ENCODE results near the gene VASH1.

Gene VASH1

DNA sequence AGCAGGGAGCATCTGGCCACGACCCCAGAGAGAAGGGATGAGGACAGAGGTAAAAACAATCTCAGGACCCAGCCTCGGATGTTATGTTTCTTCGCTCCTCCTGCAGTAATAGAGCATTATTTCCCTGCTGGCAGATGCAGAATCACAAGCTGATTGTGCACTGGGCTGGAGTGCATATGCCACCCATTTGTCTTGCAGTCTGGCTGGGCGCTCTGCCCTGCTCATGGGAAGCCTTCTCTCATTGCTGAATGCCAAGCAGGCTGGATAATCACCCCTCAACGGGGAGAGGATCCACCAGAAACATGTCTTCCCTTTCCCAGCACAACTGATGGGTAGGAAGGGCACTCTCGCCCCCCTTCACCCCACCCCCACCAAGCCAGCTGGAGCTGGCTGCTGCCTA is 8.5 kb upstream of the VASH1 start:
- no peak for DNase-seq (ENCODE audit: low spot score)

DNA sequence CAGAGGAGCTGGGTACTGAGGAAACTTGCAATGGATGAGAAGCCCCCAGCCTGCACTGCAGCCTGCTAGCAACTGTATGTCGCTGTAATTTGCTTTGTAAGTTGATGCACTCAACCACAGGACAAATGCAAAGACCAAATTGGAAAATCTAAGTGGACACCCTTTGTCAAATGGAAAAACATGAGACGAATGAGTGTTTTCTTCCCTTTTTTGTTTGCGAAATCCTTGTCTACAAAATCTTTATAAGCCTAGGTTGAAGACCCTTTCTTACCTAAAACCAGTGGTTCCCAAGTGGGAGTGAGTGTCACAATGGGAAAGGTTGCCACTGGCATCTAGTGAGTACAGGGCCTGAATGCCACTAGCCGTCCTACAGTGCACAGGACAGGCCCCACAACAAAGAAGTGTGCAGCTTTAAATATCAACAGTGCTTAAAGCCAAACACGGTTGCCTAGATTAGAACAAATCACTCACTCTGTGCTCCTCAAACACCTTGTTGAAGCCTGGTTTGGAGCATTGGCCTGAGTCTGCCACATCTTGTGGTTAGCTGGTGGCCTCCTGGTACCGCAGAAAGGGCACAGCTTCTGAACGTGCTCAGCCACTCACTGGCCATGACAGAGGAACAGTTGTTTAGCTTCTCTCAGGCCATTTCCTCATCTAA is 7.6 kb upstream of the VASH1 start:
- no peak for DNase-seq (ENCODE audit: low spot score)
- TF ChIP-seq, protein P1, sequence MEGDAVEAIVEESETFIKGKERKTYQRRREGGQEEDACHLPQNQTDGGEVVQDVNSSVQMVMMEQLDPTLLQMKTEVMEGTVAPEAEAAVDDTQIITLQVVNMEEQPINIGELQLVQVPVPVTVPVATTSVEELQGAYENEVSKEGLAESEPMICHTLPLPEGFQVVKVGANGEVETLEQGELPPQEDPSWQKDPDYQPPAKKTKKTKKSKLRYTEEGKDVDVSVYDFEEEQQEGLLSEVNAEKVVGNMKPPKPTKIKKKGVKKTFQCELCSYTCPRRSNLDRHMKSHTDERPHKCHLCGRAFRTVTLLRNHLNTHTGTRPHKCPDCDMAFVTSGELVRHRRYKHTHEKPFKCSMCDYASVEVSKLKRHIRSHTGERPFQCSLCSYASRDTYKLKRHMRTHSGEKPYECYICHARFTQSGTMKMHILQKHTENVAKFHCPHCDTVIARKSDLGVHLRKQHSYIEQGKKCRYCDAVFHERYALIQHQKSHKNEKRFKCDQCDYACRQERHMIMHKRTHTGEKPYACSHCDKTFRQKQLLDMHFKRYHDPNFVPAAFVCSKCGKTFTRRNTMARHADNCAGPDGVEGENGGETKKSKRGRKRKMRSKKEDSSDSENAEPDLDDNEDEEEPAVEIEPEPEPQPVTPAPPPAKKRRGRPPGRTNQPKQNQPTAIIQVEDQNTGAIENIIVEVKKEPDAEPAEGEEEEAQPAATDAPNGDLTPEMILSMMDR (IDR thresholded peaks at IDR 0.05; ENCODE audit: extremely low read depth, missing control alignments) = no peak

More for the DNA sequence above, 8.5 kb upstream of the VASH1 start:
- TF ChIP-seq, protein P1 (IDR thresholded peaks at IDR 0.05; ENCODE audit: extremely low read depth, missing control alignments) = no peak

DNA sequence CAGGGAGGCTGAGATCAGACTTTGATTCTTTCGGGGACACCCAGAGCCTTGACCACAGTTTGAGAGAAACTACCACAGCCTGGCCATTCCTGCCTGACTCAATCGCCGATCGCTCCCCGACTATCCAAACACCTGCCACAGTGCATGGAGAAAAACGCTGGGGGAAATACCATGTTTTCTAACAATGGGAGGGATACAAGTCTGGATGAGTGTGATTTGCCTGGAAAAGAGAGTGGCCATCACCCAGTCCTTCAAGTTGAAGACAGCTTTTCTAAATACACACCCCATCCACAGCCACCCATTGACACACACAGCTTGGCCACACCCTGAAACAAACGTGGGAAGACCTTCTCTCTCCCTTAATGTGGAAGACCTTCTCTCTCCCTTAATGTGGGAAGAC is 6.7 kb upstream of the VASH1 start:
- TF ChIP-seq, protein P1 (IDR thresholded peaks at IDR 0.05; ENCODE audit: extremely low read depth, missing control alignments) = no peak

DNA sequence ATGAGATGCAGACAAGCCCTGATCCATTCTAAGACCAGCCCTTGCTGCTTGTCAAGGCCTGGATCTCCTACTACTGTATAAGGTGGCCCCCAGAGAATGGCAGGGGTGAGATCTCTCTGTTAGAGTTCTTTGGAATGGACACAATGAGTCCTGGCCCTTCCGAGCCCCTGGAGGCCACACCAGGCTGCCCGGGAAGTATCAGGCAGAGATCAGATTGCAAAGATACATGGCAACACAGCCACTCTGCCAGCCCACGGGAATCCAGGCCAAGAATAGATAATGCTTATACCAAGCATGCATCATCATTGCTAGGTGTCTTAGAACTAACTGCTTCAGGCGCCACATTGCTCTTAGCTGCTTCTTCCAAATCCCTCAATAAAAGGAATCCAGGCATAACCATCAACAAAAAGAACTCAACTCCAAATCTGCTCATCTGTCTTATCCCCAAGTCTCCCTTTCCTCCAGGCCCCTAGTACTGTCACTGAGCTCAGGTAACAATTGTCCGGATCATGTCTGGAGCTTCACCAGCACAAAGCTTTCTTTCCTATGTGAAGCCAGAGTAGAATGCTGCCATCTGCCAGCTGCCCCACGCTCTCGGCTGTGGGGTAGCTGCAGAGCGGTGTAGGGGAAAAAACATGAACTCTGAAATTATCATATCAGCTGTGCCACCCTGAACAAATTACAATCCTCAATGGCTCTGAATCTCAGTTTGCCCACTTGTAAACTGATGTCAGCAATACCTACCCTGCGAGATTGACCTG is 5.5 kb upstream of the VASH1 start:
- no peak for DNase-seq (ENCODE audit: low spot score)
- TF ChIP-seq, protein P1 (IDR thresholded peaks at IDR 0.05; ENCODE audit: extremely low read depth, missing control alignments) = no peak

More for the DNA sequence above, 6.7 kb upstream of the VASH1 start:
- DNase-seq (ENCODE audit: low spot score) = no peak

DNA sequence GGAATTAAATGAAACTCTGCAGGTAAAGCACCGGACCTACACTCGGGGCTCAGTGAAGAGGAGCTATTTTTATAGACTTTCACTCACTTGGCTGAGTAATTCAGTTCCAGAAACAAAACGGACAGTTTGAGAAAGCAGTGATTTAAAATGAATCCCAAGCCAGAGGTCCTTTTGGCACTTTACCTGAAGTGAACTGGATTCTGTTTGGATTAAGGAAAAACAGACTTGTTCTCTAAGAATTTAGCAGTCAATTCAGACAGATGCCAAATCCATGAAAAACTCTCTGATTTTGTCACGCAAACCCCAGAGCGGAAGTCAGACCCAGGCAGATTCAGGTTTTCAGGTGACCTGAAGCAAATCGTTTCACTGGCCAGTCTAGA is 4.9 kb upstream of the VASH1 start:
- TF ChIP-seq, protein P1 (IDR thresholded peaks at IDR 0.05; ENCODE audit: extremely low read depth, missing control alignments) = no peak
- no peak for DNase-seq (ENCODE audit: low spot score)

DNA sequence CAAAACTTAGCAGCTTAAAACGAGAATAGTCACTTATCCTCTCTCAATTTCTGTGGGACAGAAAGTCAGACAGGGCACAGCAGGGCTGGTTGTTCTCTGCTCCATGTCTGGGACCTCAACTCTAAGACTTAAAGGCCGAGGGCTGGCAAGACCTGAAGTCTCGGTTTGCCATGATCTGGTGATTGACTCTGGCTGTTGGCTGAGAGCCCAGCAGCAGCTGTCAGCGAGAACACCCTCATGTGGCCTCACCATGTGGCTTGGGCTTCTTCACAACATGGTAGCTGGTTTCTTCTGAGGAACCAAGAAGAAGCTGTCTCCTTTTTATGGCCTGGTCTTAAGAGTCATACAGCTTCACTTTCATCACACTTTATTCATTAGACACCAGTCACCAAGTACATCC is 1.7 kb upstream of the VASH1 start:
- TF ChIP-seq, protein P1 (IDR thresholded peaks at IDR 0.05; ENCODE audit: extremely low read depth, missing control alignments) = no peak
- DNase-seq (ENCODE audit: low spot score) = no peak

DNA sequence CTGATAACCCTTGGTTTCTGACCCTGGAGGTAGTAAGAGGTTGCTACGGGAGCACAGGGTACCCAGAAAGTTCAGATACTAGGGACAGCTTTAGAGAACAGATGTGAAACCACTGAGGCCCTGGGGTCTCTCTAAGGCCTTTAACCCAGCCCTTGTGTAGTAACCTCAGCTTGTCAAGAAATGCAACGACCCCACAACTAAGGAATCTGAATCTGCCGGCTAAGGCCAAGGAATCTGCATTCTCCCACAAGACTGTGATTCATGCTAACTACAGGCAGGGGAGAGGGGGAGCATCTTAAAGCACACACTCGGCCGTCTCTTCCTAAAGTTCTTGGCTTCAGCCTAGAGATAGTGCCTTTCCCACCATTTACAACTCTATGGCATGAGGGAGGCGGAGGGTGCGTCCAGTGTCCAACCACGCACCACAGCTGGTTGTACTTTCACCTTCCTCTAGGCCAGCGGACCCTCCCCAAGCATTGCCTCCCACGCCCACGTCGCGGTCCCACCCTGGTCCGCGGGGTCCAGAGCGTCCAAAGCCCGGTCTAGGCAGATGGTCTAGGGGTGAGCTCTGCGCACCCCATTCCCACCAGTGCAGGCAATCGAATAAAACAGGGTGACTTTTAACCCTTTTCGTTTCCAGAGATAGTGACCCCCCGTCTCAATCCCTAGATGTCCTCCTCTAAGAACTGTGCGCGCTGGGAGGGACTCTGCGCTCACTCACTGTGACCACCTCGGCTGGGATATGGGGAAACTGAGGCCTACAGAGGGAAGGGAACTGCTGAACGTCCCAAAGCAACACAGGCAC is 735 bp upstream of the VASH1 start:
- TF ChIP-seq, protein P1 (IDR thresholded peaks at IDR 0.05; ENCODE audit: extremely low read depth, missing control alignments) = no peak
- DNase-seq (ENCODE audit: low spot score) = no peak
